ENCODE measurements around the gene VPS26C. TPM values are rescaled to one million over a fixed set of nuclear protein-coding genes. Genes with fewer than 3 reads are reported as not detected.

Gene VPS26C
- total RNA-seq, 1 experiment from 2014 or later = 40.5 TPM

GRCh38 chr21:37253991-37254390, 13.1 kb downstream of the VPS26C start:
- Mint-ChIP-seq H3K4me3 (ENCODE audit: unreplicated experiment) (no peak overlapping the region), H3K27ac (ENCODE audit: unreplicated experiment) (no peak overlapping the region), H3K9me3 (ENCODE audit: unreplicated experiment) (no peaks in the 10 kb centered on the region), H3K36me3 (ENCODE audit: insufficient read depth, unreplicated experiment) (peaks cover 19% of the 10 kb centered on the region), H3K4me1 (ENCODE audit: low read depth, unreplicated experiment) (no peaks in the 10 kb centered on the region), H3K27me3 (ENCODE audit: insufficient read depth, unreplicated experiment) (no peaks in the 10 kb centered on the region)
- DNase-seq = no peak
- ChIA-PET POLR2A (no interaction called here), CTCF (no interaction called here)
- Histone ChIP-seq H3K27me3 (replicated peaks; ENCODE audit: control insufficient read depth, insufficient read depth, low read length) (no peaks in the 10 kb centered on the region), H3K4me3 (ENCODE audit: low read depth, low read length) (no peak overlapping the region), H3K4me1 (no peaks in the 10 kb centered on the region), H3K9me3 (no peaks in the 10 kb centered on the region), H3K36me3 (ENCODE audit: control insufficient read depth, insufficient read depth, low read length) (no peaks in the 10 kb centered on the region)
- BruUV-seq (replicated peaks) = no TSS peak
- TF ChIP-seq CTCF (IDR thresholded peaks at IDR 0.05; ENCODE audit: insufficient read depth in 1 of 2, low read depth in 1 of 2, low read length in 1 of 2, severe bottlenecking in 1 of 2, unreplicated experiment in 1 of 2) = no peak
- intact Hi-C loops (cut with micrococcal nuclease; ENCODE audit: unreplicated experiment) = loop anchor here (10.0 kb wide), 1 partner anchor 311 kb away; no protein-coding TSS in a partner anchor

GRCh38 chr21:37251294-37251634, 15.9 kb downstream of the VPS26C start:
- CTCF ChIA-PET = interaction anchor here (0.6 kb wide), 1 partner anchor 16 kb away, joined by 4 read pairs; the partner anchor contains the start of gene VPS26C
- intact Hi-C loops (cut with micrococcal nuclease; ENCODE audit: unreplicated experiment) = loop anchor here (10.0 kb wide), 1 partner anchor 314 kb away; no protein-coding TSS in a partner anchor
- no peak overlapping the region for H3K4me3 ChIP-seq (ENCODE audit: low read depth, low read length)
- DNase-seq = no peak
- no peaks in the 10 kb centered on the region for H3K9me3 Mint-ChIP-seq (ENCODE audit: unreplicated experiment)
- no peak overlapping the region for H3K27ac Mint-ChIP-seq (ENCODE audit: unreplicated experiment)
- no peaks in the 10 kb centered on the region for H3K4me1 Mint-ChIP-seq (ENCODE audit: low read depth, unreplicated experiment)
- no peaks in the 10 kb centered on the region for H3K4me1 ChIP-seq
- H3K36me3 Mint-ChIP-seq (ENCODE audit: insufficient read depth, unreplicated experiment) = peaks cover 6% of the 10 kb centered on the region
- no TSS peak for BruUV-seq (replicated peaks)
- POLR2A ChIA-PET = interaction anchor here (0.6 kb wide), 1 partner anchor 22 kb away, joined by 6 read pairs; no protein-coding TSS in a partner anchor
- H3K27me3 ChIP-seq (replicated peaks; ENCODE audit: control insufficient read depth, insufficient read depth, low read length) = no peaks in the 10 kb centered on the region
- no peak overlapping the region for H3K4me3 Mint-ChIP-seq (ENCODE audit: unreplicated experiment)
- no peak for TF ChIP-seq CTCF (IDR thresholded peaks at IDR 0.05; ENCODE audit: insufficient read depth in 1 of 2, low read depth in 1 of 2, low read length in 1 of 2, severe bottlenecking in 1 of 2, unreplicated experiment in 1 of 2)
- H3K27me3 Mint-ChIP-seq (ENCODE audit: insufficient read depth, unreplicated experiment) = no peaks in the 10 kb centered on the region
- no peaks in the 10 kb centered on the region for H3K36me3 ChIP-seq (ENCODE audit: control insufficient read depth, insufficient read depth, low read length)
- H3K9me3 ChIP-seq = no peaks in the 10 kb centered on the region

DNA sequence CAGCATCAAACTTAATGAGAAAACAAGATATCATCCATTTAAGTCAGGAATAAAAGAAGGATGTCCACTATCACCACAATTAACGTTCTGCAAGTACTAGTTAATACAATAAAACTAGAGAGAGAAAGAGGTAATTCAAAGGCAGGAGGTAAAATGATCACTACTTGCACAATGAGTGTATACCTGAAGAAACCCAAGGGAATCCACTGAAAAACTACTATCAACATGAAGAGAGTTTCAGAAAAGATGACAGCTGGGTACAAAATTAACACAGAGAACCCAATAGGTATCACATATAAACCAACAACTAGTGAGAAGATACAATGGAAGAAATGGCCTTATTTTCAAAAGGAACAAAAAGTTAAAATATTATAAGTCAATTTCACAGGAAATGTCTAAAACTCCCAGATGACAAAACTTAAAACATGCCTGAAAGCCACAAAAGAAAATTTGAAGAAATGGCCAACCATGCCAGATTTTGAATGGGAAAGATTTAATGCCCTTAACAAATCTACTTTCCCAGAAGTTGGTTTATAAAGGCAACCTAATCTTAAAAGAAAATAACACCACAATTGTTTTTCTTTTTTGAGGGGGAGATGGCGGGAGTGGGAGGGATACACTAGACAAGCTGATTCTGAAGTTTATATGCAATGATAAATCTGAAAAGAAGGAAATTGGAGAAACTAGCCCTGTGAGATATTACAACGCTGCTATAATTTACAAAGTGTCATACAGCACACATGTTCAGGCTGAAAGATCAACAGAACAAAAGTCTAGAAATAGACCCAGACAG, 17.8 kb downstream of the VPS26C start:
- BruUV-seq (replicated peaks) = no TSS peak
- DNase-seq = no peak
- no peak overlapping the region for H3K27ac Mint-ChIP-seq (ENCODE audit: unreplicated experiment)
- ChIA-PET POLR2A (no interaction called here), CTCF (no interaction called here)
- TF ChIP-seq CTCF (IDR thresholded peaks at IDR 0.05; ENCODE audit: insufficient read depth in 1 of 2, low read depth in 1 of 2, low read length in 1 of 2, severe bottlenecking in 1 of 2, unreplicated experiment in 1 of 2) = no peak
- peaks cover 6% of the 10 kb centered on the region for H3K36me3 Mint-ChIP-seq (ENCODE audit: insufficient read depth, unreplicated experiment)
- intact Hi-C loops (cut with micrococcal nuclease; ENCODE audit: unreplicated experiment) = no loop called here
- Histone ChIP-seq H3K9me3 (no peaks in the 10 kb centered on the region), H3K27me3 (replicated peaks; ENCODE audit: control insufficient read depth, insufficient read depth, low read length) (no peaks in the 10 kb centered on the region), H3K36me3 (ENCODE audit: control insufficient read depth, insufficient read depth, low read length) (no peaks in the 10 kb centered on the region), H3K4me1 (no peaks in the 10 kb centered on the region), H3K4me3 (ENCODE audit: low read depth, low read length) (no peak overlapping the region)
- H3K27me3 Mint-ChIP-seq (ENCODE audit: insufficient read depth, unreplicated experiment) = no peaks in the 10 kb centered on the region
- H3K4me3 Mint-ChIP-seq (ENCODE audit: unreplicated experiment) = no peak overlapping the region
- H3K9me3 Mint-ChIP-seq (ENCODE audit: unreplicated experiment) = no peaks in the 10 kb centered on the region
- H3K4me1 Mint-ChIP-seq (ENCODE audit: low read depth, unreplicated experiment) = peaks cover 11% of the 10 kb centered on the region

All from Caco-2 (cell line).